GM10266 (cell line): Measurements from ENCODE around the gene ACTA2.

Source experiments
- DNase-seq: peaks from one replicate; pipeline ENCODE4 v3.0.0; 2012; ENCODE audit errors: extremely low spot score
- TF ChIP-seq, protein P1 (sequence below): IDR thresholded peaks from 2 replicates; pipeline ENCODE4 v1.5.1; 2012; ENCODE audit warnings: mild to moderate bottlenecking, low read depth; ENCODE audit not compliant: control insufficient read depth, insufficient read depth; ENCODE audit errors: missing control alignments

ACTA2 gene

DNA sequence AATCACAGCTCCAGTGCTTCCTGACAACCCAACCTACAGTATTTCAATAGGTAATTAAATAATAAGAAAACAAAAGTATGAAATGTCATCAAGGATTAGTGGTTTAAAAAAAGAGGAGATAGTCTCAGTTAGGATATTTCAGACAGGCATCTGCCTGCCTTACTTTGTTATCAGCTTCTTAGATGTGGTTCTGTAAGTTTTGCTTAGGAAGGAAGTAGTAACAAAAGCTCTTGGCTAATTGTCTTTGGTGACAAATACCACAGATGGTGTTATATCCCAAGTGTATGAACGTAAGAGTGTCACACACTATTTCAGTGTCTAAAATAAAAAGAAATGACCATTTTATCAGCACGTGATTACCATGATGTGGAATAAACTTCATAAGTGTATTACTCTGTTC lies 9.8 kb upstream of the ACTA2 start:
- TF ChIP-seq, protein P1, sequence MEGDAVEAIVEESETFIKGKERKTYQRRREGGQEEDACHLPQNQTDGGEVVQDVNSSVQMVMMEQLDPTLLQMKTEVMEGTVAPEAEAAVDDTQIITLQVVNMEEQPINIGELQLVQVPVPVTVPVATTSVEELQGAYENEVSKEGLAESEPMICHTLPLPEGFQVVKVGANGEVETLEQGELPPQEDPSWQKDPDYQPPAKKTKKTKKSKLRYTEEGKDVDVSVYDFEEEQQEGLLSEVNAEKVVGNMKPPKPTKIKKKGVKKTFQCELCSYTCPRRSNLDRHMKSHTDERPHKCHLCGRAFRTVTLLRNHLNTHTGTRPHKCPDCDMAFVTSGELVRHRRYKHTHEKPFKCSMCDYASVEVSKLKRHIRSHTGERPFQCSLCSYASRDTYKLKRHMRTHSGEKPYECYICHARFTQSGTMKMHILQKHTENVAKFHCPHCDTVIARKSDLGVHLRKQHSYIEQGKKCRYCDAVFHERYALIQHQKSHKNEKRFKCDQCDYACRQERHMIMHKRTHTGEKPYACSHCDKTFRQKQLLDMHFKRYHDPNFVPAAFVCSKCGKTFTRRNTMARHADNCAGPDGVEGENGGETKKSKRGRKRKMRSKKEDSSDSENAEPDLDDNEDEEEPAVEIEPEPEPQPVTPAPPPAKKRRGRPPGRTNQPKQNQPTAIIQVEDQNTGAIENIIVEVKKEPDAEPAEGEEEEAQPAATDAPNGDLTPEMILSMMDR, result no peak
- DNase-seq, result no peak

DNA sequence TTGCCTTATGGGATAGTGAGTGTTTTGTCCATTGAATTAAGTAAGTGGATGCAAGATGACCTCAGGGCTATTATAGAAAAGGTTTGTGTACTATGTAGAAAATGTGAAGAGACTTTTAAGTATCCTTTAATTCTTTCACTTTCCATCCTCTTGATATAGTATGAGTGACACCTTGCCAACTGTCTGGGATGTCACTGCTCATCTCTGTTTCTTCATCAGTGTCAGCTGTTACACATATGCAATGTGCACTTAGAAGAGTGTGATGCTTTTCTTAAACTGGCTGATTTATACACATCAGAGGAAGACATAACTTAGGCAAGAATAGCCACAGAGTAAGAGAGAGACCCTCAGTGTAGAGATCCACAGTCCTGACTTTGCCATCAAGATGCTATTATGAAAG lies 8.7 kb upstream of the ACTA2 start:
- TF ChIP-seq, protein P1, result no peak
- DNase-seq, result no peak

DNA sequence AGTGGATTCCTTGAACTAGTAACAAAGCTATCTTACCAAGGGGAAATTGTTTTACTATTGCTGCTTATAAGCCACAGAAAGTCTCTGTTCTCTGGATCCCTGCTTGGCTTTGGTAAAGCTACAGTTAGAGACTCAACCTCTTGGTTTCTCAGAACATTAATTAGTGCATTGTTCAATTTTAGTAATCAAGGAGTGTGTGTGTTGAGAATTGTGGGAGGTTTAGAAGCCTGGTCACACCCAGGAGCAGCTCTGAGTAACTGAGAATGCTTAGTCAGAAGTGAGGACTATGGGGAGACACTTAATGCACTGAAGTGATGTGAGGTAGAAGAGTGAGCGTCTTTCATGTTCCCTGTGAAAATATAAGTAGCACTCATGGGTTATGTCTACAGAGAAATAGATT lies 8.2 kb upstream of the ACTA2 start:
- TF ChIP-seq, protein P1, result no peak
- no peak for DNase-seq

DNA sequence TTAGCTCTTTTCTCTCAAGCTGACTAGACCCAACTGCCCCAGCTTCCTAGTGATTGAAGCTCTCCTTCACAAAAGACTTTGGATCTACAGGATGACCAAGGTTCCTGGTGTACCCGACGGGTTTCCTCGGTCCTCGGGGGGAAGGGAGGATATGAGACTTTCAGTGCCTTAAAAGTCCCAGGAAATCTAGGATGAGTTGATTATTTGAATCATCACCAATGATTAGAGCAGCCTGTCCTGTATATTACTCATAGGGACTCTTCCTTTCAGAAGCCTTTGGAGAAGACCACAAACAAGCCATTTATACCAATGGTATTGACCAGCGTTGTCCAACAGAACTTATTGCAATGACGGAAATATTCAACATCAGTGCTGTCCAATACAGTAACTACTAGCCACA lies 6.1 kb upstream of the ACTA2 start:
- TF ChIP-seq, protein P1, result no peak
- no peak for DNase-seq

DNA sequence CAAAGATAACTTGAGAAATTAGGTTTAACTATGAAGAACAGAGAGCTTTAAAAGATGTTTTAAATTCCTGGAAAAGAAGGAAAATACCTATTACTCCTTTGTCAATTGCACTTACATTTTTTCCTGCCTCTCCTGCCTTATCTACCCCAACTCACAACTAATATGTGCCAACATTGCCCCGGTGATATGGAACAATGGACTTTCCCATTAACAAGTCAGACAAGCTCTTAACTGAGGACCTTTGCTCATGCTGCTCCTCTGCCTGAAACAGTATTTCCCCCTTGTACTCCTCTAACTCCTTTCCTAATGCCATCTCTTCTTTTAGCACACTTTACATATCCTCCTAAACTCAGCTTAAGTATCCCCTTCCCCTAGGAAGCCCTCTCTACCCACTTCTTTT lies 4.8 kb upstream of the ACTA2 start:
- DNase-seq, result no peak
- TF ChIP-seq, protein P1, result no peak

DNA sequence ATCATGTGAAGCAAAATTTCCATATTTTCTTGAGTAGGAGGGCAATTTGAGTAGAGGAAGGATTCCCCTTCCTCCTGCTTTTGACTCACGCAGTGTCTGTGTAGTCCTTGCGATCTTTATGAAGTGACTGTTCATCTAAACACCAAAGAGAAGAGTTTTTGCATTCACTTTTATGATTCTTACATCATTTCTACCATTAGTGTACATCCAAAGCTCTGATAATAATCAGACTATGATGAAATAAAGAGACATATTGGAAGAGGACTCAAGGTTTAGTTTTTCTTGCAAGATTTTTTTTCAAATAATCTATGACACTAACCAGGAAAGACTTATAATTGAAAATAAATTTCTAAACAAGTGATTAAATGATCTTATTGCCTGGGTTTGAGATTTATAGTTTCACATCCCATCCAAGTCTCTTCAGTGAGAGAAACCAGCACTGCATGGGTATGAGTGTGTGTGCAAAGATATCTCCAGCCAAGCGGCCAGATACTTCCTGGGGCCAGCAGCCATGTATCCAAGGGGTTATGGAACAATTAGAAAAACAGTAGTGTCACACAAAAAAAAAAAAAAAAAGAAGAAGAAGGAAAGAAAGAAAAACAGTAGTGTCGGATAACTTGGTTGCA lies 2.0 kb upstream of the ACTA2 start:
- DNase-seq, result no peak

DNA sequence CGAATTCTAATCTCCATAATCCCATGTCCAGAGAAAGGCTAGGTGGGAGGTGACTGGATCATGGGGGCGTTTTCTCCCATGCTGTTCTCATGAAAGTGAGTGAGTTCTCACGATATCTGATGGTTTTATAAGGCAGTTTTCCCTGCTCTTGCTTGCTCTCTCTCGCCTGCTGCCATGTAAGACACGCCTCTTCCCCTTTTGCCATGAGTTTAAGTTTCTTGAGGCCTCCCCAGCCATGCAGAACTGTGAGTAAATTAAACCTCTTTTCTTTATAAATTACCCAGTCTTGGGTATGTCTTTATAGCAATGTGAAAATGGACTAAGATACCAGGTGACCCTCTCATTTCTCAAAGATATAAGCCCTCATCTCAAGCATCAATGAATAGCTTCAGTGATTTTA lies 1.1 kb upstream of the ACTA2 start:
- DNase-seq, result no peak
- TF ChIP-seq, protein P1, result no peak

More for the DNA sequence above, 2.0 kb upstream of the ACTA2 start:
- TF ChIP-seq, protein P1, result no peak
